ENCODE measurements around the gene DNAH7.

DNAH7 gene

GRCh38 chr2:195735347-195735746 is 333.3 kb downstream of the DNAH7 start:
- no peak for FAIRE-seq
- no peak for DNase-seq (ENCODE audit: insufficient read length, low spot score)
- no peak for TF ChIP-seq CTCF (IDR thresholded peaks at IDR 0.05; ENCODE audit: insufficient read depth, missing control alignments)

GRCh38 chr2:195734931-195735330 is 333.7 kb downstream of the DNAH7 start:
- no peak for TF ChIP-seq CTCF (IDR thresholded peaks at IDR 0.05; ENCODE audit: insufficient read depth, missing control alignments)
- FAIRE-seq (no peak), DNase-seq (ENCODE audit: insufficient read length, low spot score) (no peak)

- FAIRE-seq (no peak), DNase-seq (ENCODE audit: insufficient read length, low spot score) (no peak)
- TF ChIP-seq CTCF (IDR thresholded peaks at IDR 0.05; ENCODE audit: insufficient read depth, missing control alignments) = no peak
Measured at GRCh38 chr2:195734395-195734794, 334.2 kb downstream of the DNAH7 start.

GRCh38 chr2:195733831-195734230 is 334.8 kb downstream of the DNAH7 start:
- FAIRE-seq = no peak
- no peak for DNase-seq (ENCODE audit: insufficient read length, low spot score)
- no peak for TF ChIP-seq CTCF (IDR thresholded peaks at IDR 0.05; ENCODE audit: insufficient read depth, missing control alignments)

GRCh38 chr2:195732574-195732973 is 336.1 kb downstream of the DNAH7 start:
- FAIRE-seq (no peak), DNase-seq (ENCODE audit: insufficient read length, low spot score) (no peak)

GRCh38 chr2:195730912-195731311 is 337.7 kb downstream of the DNAH7 start:
- no peak for FAIRE-seq
- no peak for TF ChIP-seq CTCF (IDR thresholded peaks at IDR 0.05; ENCODE audit: insufficient read depth, missing control alignments)
- no peak for DNase-seq (ENCODE audit: insufficient read length, low spot score)

More at GRCh38 chr2:195732574-195732973, 336.1 kb downstream of the DNAH7 start:
- no peak for TF ChIP-seq CTCF (IDR thresholded peaks at IDR 0.05; ENCODE audit: insufficient read depth, missing control alignments)

- DNase-seq (ENCODE audit: insufficient read length, low spot score) (no peak), FAIRE-seq (no peak)
- no peak for TF ChIP-seq CTCF (IDR thresholded peaks at IDR 0.05; ENCODE audit: insufficient read depth, missing control alignments)
Measured at GRCh38 chr2:195727106-195727505, 341.5 kb downstream of the DNAH7 start.
